Liver (tissue), 9 donors: ENCODE results near the gene KCNN3. TPM values are rescaled to one million over a fixed set of nuclear protein-coding genes. Genes with fewer than 3 reads are reported as not detected.

Experiments
- DNase-seq: peaks from one replicate; pipeline ENCODE4 v3.0.0-alpha.2; 2017; ENCODE audit warnings: low spot score
- H3K27ac ChIP-seq, 2 donors: one replicate each; pipeline ENCODE4 v1.7.0; 2013; ENCODE audit warnings: inconsistent platforms in 2 of 2, low read length in 2 of 2, control low read depth in 1 of 2, low read depth in 1 of 2, mild to moderate bottlenecking in 1 of 2
- H3K27me3 ChIP-seq, 4 donors: one replicate each; pipeline versions ENCODE4 v1.6.1 to v1.7.0; 2013; ENCODE audit warnings: low read length in 3 of 4, inconsistent platforms in 1 of 4, mild to moderate bottlenecking in 1 of 4, moderate library complexity in 1 of 4; ENCODE audit not compliant: control insufficient read depth in 4 of 4, insufficient read depth in 4 of 4
- H3K36me3 ChIP-seq, 4 donors: one replicate each; pipeline versions ENCODE4 v1.6.1 to v1.7.0; 2013; ENCODE audit warnings: low read length in 3 of 4, mild to moderate bottlenecking in 3 of 4, low read depth in 1 of 4, moderate library complexity in 1 of 4; ENCODE audit not compliant: control insufficient read depth in 4 of 4, insufficient read depth in 3 of 4
- H3K4me1 ChIP-seq, 4 donors: one replicate each; pipeline versions ENCODE4 v1.6.1 to v1.7.0; 2013; ENCODE audit warnings: low read length in 3 of 4, mild to moderate bottlenecking in 3 of 4, moderate library complexity in 1 of 4; ENCODE audit not compliant: control insufficient read depth in 4 of 4, insufficient read depth in 4 of 4
- H3K4me3 ChIP-seq, 3 donors: one replicate each; pipeline versions ENCODE4 v1.6.1 to v1.7.0; 2013; ENCODE audit warnings: low read length in 3 of 3, control low read depth in 1 of 3, low read depth in 1 of 3, mild to moderate bottlenecking in 1 of 3
- H3K9ac ChIP-seq, 2 donors: one replicate each; pipeline ENCODE4 v1.7.0; 2013; ENCODE audit warnings: low read length in 2 of 2, mild to moderate bottlenecking in 2 of 2, moderate library complexity in 2 of 2, control low read depth in 1 of 2, low read depth in 1 of 2
- H3K9me3 ChIP-seq, 4 donors: one replicate each; pipeline versions ENCODE4 v1.6.1 to v1.7.0; 2013; ENCODE audit warnings: low read length in 3 of 4; ENCODE audit not compliant: control insufficient read depth in 4 of 4
- CTCF ChIP-seq: fragments of 150-350 bp; IDR thresholded peaks from 2 replicates; pipeline ENCODE4 v1.5.1; 2017; ENCODE audit warnings: improper control_type of control experiment, low read depth, low read length; ENCODE audit not compliant: missing input control
- EGR1 ChIP-seq, 2 donors: IDR thresholded peaks; 2 replicates each; pipeline ENCODE4 v1.6.1; 2016 to 2018; ENCODE audit warnings: antibody characterized with exemption in 2 of 2, low read depth in 2 of 2
- FOXA1 ChIP-seq: IDR thresholded peaks from 2 replicates; pipeline ENCODE4 v1.6.1; 2016; ENCODE audit warnings: antibody characterized with exemption
- GABPA ChIP-seq, 2 donors: IDR thresholded peaks in 1 of 2; conservative IDR thresholded peaks in 1 of 2; 2 replicates each; pipeline ENCODE4 v1.6.1; 2016; ENCODE audit warnings: antibody characterized with exemption in 2 of 2, mild to moderate bottlenecking in 1 of 2, moderate library complexity in 1 of 2
- HNF4A ChIP-seq, 2 donors: conservative IDR thresholded peaks; 2 replicates each; pipeline ENCODE4 v1.6.1; 2016; ENCODE audit warnings: antibody characterized with exemption in 2 of 2, mild to moderate bottlenecking in 2 of 2
- HNF4G ChIP-seq: IDR thresholded peaks from 2 replicates; pipeline ENCODE4 v1.6.1; 2016; ENCODE audit warnings: antibody characterized with exemption
- MAX ChIP-seq: IDR thresholded peaks from 2 replicates; pipeline ENCODE4 v1.6.1; 2016; ENCODE audit warnings: antibody characterized with exemption
- NR2F2 ChIP-seq: IDR thresholded peaks from 2 replicates; pipeline ENCODE4 v1.6.1; 2016; ENCODE audit warnings: antibody characterized with exemption
- RAD21 ChIP-seq, 2 donors: IDR thresholded peaks; 2 replicates each; pipeline ENCODE4 v1.6.1; 2016; ENCODE audit warnings: antibody characterized with exemption in 2 of 2, mild to moderate bottlenecking in 2 of 2
- RXRA ChIP-seq, 2 donors: IDR thresholded peaks; 2 replicates each; pipeline ENCODE4 v1.6.1; 2017 to 2018; ENCODE audit warnings: antibody characterized with exemption in 2 of 2, mild to moderate bottlenecking in 1 of 2
- TAF1 ChIP-seq: conservative IDR thresholded peaks from 2 replicates; pipeline ENCODE4 v1.6.1; 2016; ENCODE audit warnings: antibody characterized with exemption, mild to moderate bottlenecking
- YY1 ChIP-seq: IDR thresholded peaks from 2 replicates; pipeline ENCODE4 v1.6.1; 2016; ENCODE audit warnings: antibody characterized with exemption, mild to moderate bottlenecking
- WGBS: extraction: QIAGEN DNeasy Blood & Tissue Kit; methylation state at CpG from one replicate; pipeline ENCODE4 v1.1.7; 2013; 5-methylcytosine and 5-hydroxymethylcytosine counted together
- polyA plus RNA-seq, 2 donors: library from polyadenylated mRNA; stranded (reverse) in 1 of 2; unstranded in 1 of 2; fragments of 200-250 nt in 1 of 2; fragments of >200 nt in 1 of 2; fragmentation: Nextera tagmentation in 1 of 2; extraction: Ambion mirVana in 1 of 2; gene quantifications; one replicate each; pipeline versions ENCODE4 v1.2.1 to v1.2.3, GENCODE V29; 2013 to 2015
- total RNA-seq, 2 donors: library from RNA; depleted of rRNA; stranded (reverse); fragments of >200 nt; gene quantifications; one replicate each; pipeline ENCODE4 v1.2.3, GENCODE V29; 2014
- donor health status: healthy.
- donor health status: healthy.
- donor health status: healthy.
- donor health status: healthy.
- donor health status: healthy.

Gene KCNN3
- total and polyA plus RNA-seq, 4 donors, result 0.09 to 0.68 (median 0.15) TPM

DNA sequence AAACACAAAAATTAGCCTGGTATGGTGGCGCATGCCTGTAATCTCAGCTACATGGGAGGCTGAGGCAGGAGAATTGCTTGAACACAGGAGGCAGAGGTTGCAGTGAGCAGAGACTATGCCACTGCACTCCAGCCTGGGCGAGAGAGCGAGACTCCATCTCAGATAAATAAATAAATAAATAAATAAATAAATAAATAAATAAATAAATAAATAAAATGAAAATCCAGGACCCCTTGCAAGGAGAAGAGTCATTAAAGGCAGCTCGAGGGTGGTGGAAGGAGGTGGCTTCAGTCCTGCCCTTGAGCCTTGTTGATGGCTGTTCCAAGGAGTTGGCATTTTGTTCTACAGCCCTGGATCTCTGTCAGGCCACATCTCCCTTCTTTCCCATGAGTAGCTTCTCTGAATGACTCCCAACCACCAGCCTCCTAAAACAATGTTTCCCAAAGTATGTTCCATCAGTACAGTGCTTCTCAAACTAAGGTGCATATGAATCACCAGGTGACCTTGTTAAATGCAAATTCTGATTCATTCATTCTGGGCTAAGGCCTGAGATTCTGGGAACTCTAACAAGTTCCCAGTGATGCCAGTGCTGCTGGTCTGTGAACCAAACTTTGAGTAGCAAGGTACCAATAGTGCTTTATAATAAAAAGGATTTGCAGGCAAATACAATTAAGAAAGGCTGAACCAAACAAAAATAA lies 99.0 kb downstream of the KCNN3 start:
- Histone ChIP-seq H3K27ac (no peak overlapping the region), H3K27me3 (no peaks in the 10 kb centered on the region), H3K4me3 (no peak overlapping the region), H3K4me1 (no peaks in the 10 kb centered on the region), H3K36me3 (no peaks in the 10 kb centered on the region), H3K9me3 (no peaks in the 10 kb centered on the region), H3K9ac (no peak overlapping the region)
- TF ChIP-seq MAX (no peak), EGR1 (IDR thresholded peaks at IDR 0.05; ENCODE audit: low read depth in 2 of 2) (no peak), CTCF (no peak), HNF4A (conservative IDR thresholded peaks at IDR 0.05) (no peak), RAD21 (IDR thresholded peaks at IDR 0.05) (no peak)
- DNase-seq, result no peak
- 94% methylated on average over 4 of the region's 4 CpGs for WGBS

DNA sequence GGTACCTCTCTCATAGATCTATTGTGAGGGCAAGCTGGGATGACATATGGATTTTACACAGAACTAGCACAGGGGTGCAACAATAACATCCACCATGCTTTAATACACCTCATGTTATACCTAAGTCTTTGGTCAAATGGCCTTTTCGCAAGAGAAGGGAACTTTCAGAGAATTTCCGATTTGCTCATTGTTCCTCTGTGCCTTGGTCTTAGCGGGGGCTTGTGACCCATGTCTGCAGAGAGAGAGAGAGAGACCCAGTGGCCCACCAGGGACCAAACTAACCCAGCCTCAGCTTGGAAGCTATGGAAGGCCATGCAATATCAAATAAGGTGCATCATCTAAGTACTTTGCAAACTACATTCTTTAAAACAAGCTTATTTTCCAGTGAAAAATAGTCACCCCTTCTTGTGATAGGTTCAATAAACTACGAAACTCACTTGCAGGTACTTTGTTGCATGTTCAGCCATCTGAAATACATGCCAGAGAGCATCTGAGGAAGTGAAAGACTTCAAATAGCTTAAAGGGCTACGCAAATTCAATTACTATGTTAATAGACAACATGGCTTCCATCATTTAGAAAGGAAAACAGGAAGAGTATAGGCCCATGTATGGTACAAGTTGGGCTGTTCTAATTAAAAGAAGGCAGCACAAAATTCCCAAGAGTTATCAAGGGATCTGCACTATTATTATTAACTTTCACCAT lies 100.7 kb downstream of the KCNN3 start:
- H3K27ac ChIP-seq, result no peak overlapping the region
- no peaks in the 10 kb centered on the region for H3K4me1 ChIP-seq
- DNase-seq, result no peak
- no peak overlapping the region for H3K9ac ChIP-seq
- H3K9me3 ChIP-seq, result no peaks in the 10 kb centered on the region
- H3K27me3 ChIP-seq, result no peaks in the 10 kb centered on the region
- no peak for TF ChIP-seq TAF1
- TF ChIP-seq RXRA (IDR thresholded peaks at IDR 0.05), result no peak
- no peak for TF ChIP-seq GABPA (IDR thresholded peaks at IDR 0.05 in 1 of 2, conservative IDR thresholded peaks at IDR 0.05 in 1 of 2)
- TF ChIP-seq FOXA1, result no peak
- no peak for TF ChIP-seq NR2F2
- WGBS, result 95% methylated on average over 5 of the region's 5 CpGs
- H3K4me3 ChIP-seq, result no peak overlapping the region
- no peaks in the 10 kb centered on the region for H3K36me3 ChIP-seq

- no peaks in the 10 kb centered on the region for H3K4me1 ChIP-seq
- no peaks in the 10 kb centered on the region for H3K9me3 ChIP-seq
- no peak overlapping the region for H3K27ac ChIP-seq
- TF ChIP-seq HNF4G (no peak), YY1 (no peak)
- no peak for DNase-seq
- no peak overlapping the region for H3K9ac ChIP-seq
- no peaks in the 10 kb centered on the region for H3K27me3 ChIP-seq
- H3K4me3 ChIP-seq, result no peak overlapping the region
- H3K36me3 ChIP-seq, result no peaks in the 10 kb centered on the region
- WGBS, result 78% methylated on average over 8 of the region's 8 CpGs
Measured at GRCh38 chr1:154768456-154769125, 101.5 kb downstream of the KCNN3 start.
